Caco-2 (cell line): ENCODE data around the gene SGMS2. TPM values are rescaled to one million over a fixed set of nuclear protein-coding genes. Genes with fewer than 3 reads are reported as not detected.

Experiments used
- BruUV-seq: library from RNA; stranded (reverse); fragments of 400-500 nt; replicated peaks from 2 replicates; lab custom pipeline; 2021; lab: Mats Ljungman, UMichigan
- CTCF ChIA-PET: fragments of 300-600 bp; sonication (Branson Sonifier 250); formaldehyde crosslinking; loops from one replicate; lab custom pipeline; 2022; ENCODE audit warnings: antibody characterized with exemption; lab: Charles Lee
- POLR2A ChIA-PET: fragments of 300-600 bp; sonication (Branson Sonifier 250); formaldehyde crosslinking; loops from one replicate; lab custom pipeline; 2022; ENCODE audit warnings: antibody characterized with exemption; lab: Charles Lee
- DNase-seq, 2 experiments: peaks; one replicate each; pipeline versions ENCODE4 v3.0.0 to v3.0.0-alpha.2; 2020 to 2022
- H3K27me3 ChIP-seq: replicated peaks from 2 replicates; pipeline ENCODE4 v1.6.0; 2011; ENCODE audit warnings: low read length; ENCODE audit not compliant: control insufficient read depth, insufficient read depth
- H3K36me3 ChIP-seq: 2 replicates; pipeline ENCODE4 v1.5.1; 2011; ENCODE audit warnings: low read length; ENCODE audit not compliant: control insufficient read depth, insufficient read depth
- H3K4me1 ChIP-seq: fragments of 250-450 bp; sonication (Bioruptor Pico); 2 replicates; pipeline ENCODE4 v1.5.1; 2020; ENCODE audit warnings: mild to moderate bottlenecking
- H3K4me3 ChIP-seq: 2 replicates; pipeline ENCODE4 v1.5.1; 2011; ENCODE audit warnings: low read depth, mild to moderate bottlenecking, control low read depth, low read length
- H3K9me3 ChIP-seq: fragments of 250-450 bp; sonication (Bioruptor Pico); 2 replicates; pipeline ENCODE4 v1.5.1; 2020; ENCODE audit warnings: mild to moderate bottlenecking, moderate library complexity
- H3K27ac Mint-ChIP-seq: one replicate; pipeline ENCODE4 v1.8.0; 2022; ENCODE audit warnings: mixed read lengths; ENCODE audit not compliant: unreplicated experiment
- H3K27me3 Mint-ChIP-seq: one replicate; pipeline ENCODE4 v1.8.0; 2022; ENCODE audit warnings: mixed read lengths; ENCODE audit not compliant: insufficient read depth, unreplicated experiment
- H3K36me3 Mint-ChIP-seq: one replicate; pipeline ENCODE4 v1.8.0; 2022; ENCODE audit warnings: mild to moderate bottlenecking, mixed read lengths; ENCODE audit not compliant: insufficient read depth, unreplicated experiment
- H3K4me1 Mint-ChIP-seq: one replicate; pipeline ENCODE4 v1.8.0; 2022; ENCODE audit warnings: low read depth, mixed read lengths; ENCODE audit not compliant: unreplicated experiment
- H3K4me3 Mint-ChIP-seq: one replicate; pipeline ENCODE4 v1.8.0; 2022; ENCODE audit warnings: mild to moderate bottlenecking, moderate library complexity, mixed read lengths; ENCODE audit not compliant: unreplicated experiment
- H3K9me3 Mint-ChIP-seq: one replicate; pipeline ENCODE4 v1.8.0; 2022; ENCODE audit warnings: mixed read lengths; ENCODE audit not compliant: unreplicated experiment
- intact Hi-C: fragments of 100-400 bp; cut with micrococcal nuclease; formaldehyde crosslinking; loops from one replicate; pipeline ENCODE4 v1.10.0; 2022; ENCODE audit not compliant: unreplicated experiment
- total RNA-seq: library from RNA; stranded (reverse); gene quantifications from 2 replicates; pipeline ENCODE4 v1.2.3, GENCODE V29; 2022
- TF ChIP-seq, protein P1 (sequence below), 2 experiments: fragments of 200-600 bp in 1 of 2; IDR thresholded peaks; 1 replicate in 1 of 2; 2 replicates in 1 of 2; pipeline versions ENCODE4 v1.5.1 to v1.8.0; 2011 to 2022; ENCODE audit warnings: antibody characterized with exemption in 1 of 2, control low read depth in 1 of 2, inconsistent platforms in 1 of 2, low read depth in 1 of 2, low read length in 1 of 2, mild to moderate bottlenecking in 1 of 2, moderate library complexity in 1 of 2; ENCODE audit not compliant: insufficient read depth in 1 of 2, severe bottlenecking in 1 of 2, unreplicated experiment in 1 of 2

Gene SGMS2
- total RNA-seq, 1 experiment from 2014 or later: 3.4 TPM

DNA sequence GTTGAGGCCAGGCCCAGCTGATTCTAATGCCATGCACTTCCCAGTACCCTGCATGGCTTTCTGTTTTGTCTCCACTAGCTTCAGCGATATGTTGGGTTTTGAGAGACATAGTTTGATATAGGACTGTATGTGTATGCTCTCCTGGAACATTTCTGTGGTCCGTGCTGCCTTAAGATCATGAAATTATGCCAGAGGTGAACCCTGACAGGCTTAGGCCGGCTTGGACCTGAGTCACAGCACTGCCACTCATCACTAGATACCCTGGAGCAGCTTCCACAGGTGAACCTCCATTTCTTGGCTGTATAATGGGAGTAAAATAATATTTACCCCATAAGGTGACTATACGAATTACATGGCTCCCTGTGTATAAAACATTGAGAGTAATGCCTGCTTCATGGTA is 6.4 kb downstream of the SGMS2 start:
- Mint-ChIP-seq H3K9me3 (no peaks in the 10 kb centered on the region), H3K27me3 (no peaks in the 10 kb centered on the region), H3K27ac (no peak overlapping the region), H3K4me3 (no peak overlapping the region), H3K4me1 (peaks cover 13% of the 10 kb centered on the region), H3K36me3 (no peaks in the 10 kb centered on the region)
- Histone ChIP-seq H3K4me1 (no peaks in the 10 kb centered on the region; the same call in 1 of the 2 replicates), H3K36me3 (no peaks in the 10 kb centered on the region), H3K9me3 (0 out of 2 replicates have a peak, but pooled peaks cover 3% of the 10 kb centered on the region), H3K4me3 (no peak overlapping the region), H3K27me3 (no peaks in the 10 kb centered on the region)
- DNase-seq: no peak
- CTCF ChIA-PET: no interaction called here
- intact Hi-C loops: no loop called here
- TF ChIP-seq, protein P1, sequence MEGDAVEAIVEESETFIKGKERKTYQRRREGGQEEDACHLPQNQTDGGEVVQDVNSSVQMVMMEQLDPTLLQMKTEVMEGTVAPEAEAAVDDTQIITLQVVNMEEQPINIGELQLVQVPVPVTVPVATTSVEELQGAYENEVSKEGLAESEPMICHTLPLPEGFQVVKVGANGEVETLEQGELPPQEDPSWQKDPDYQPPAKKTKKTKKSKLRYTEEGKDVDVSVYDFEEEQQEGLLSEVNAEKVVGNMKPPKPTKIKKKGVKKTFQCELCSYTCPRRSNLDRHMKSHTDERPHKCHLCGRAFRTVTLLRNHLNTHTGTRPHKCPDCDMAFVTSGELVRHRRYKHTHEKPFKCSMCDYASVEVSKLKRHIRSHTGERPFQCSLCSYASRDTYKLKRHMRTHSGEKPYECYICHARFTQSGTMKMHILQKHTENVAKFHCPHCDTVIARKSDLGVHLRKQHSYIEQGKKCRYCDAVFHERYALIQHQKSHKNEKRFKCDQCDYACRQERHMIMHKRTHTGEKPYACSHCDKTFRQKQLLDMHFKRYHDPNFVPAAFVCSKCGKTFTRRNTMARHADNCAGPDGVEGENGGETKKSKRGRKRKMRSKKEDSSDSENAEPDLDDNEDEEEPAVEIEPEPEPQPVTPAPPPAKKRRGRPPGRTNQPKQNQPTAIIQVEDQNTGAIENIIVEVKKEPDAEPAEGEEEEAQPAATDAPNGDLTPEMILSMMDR (IDR thresholded peaks at IDR 0.05; ENCODE audit: insufficient read depth in 1 of 2, low read depth in 1 of 2, low read length in 1 of 2, severe bottlenecking in 1 of 2, unreplicated experiment in 1 of 2): no peak
- no TSS peak for BruUV-seq
- POLR2A ChIA-PET: no interaction called here

DNA sequence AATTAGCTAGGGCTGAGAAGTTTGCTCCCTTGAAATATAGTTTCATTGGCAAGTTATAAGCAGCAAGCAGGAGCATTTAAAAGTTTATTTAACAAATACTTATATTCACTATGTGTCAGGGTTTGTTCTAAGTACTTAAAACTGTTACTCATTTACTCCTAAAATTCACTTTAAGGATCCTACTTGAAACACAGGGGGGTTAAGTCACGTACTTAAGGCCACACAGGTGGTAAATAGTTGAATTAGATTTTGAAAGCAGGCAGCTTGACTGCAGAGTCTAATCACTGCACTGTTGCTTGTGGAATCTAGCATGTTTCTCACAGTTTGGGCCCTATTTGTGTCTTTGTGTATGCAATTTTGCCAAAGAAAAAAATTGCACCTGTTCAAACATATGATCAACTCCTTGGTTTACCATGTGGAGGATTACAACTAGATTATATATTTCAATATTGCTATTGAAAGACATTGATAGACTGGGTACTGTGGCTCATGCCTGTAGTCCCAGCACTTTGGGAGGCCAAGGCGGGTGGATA is 7.6 kb downstream of the SGMS2 start:
- CTCF ChIA-PET: no interaction called here
- H3K4me1 ChIP-seq: no peaks in the 10 kb centered on the region
- DNase-seq: no peak
- 0 out of 2 replicates have a peak, but pooled peaks cover 3% of the 10 kb centered on the region for H3K9me3 ChIP-seq
- intact Hi-C loops: no loop called here
- Mint-ChIP-seq H3K36me3 (no peaks in the 10 kb centered on the region), H3K9me3 (no peaks in the 10 kb centered on the region), H3K4me1 (peaks cover under 1% of the 10 kb centered on the region), H3K27me3 (no peaks in the 10 kb centered on the region), H3K27ac (no peak overlapping the region), H3K4me3 (no peak overlapping the region)
- no peaks in the 10 kb centered on the region for H3K36me3 ChIP-seq
- TF ChIP-seq, protein P1 (IDR thresholded peaks at IDR 0.05; ENCODE audit: insufficient read depth in 1 of 2, low read depth in 1 of 2, low read length in 1 of 2, severe bottlenecking in 1 of 2, unreplicated experiment in 1 of 2): no peak
- POLR2A ChIA-PET: no interaction called here
- no peaks in the 10 kb centered on the region for H3K27me3 ChIP-seq
- no peak overlapping the region for H3K4me3 ChIP-seq
- no TSS peak for BruUV-seq

DNA sequence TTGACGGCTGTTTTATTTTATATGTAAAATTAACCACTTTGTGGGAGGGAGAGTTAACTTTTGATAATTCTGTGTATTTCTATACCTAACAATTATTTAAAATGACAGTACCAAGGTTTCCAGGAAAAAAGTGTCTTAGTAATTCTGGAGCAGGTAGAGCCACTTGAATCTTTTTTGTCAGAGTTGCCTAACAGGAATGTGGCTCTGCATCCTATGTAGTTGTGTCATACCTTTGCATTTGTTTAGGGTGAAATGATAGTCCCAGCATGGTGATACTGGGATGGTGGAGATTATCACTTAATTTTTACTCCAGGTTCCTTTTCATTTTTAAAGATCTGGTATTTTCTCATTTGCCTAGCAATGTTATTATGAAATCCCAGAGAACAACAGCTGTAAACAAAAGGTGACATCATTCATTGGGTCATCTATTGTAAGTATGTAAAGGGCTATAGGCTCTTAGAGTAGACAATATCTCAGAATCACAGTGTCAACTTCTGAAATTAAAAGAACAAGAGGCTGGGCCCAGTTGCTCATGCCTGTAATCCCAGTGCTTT is 9.6 kb downstream of the SGMS2 start:
- no peak for DNase-seq
- no peaks in the 10 kb centered on the region for H3K9me3 Mint-ChIP-seq
- H3K27ac Mint-ChIP-seq: no peak overlapping the region
- POLR2A ChIA-PET: no interaction called here
- BruUV-seq: no TSS peak
- H3K4me3 ChIP-seq: no peak overlapping the region
- H3K27me3 Mint-ChIP-seq: no peaks in the 10 kb centered on the region
- CTCF ChIA-PET: no interaction called here
- H3K36me3 Mint-ChIP-seq: no peaks in the 10 kb centered on the region
- intact Hi-C loops: no loop called here
- H3K27me3 ChIP-seq: no peaks in the 10 kb centered on the region
- H3K4me1 ChIP-seq: no peaks in the 10 kb centered on the region
- H3K36me3 ChIP-seq: no peaks in the 10 kb centered on the region
- no peak overlapping the region for H3K4me3 Mint-ChIP-seq
- TF ChIP-seq, protein P1 (IDR thresholded peaks at IDR 0.05; ENCODE audit: insufficient read depth in 1 of 2, low read depth in 1 of 2, low read length in 1 of 2, severe bottlenecking in 1 of 2, unreplicated experiment in 1 of 2): no peak
- H3K4me1 Mint-ChIP-seq: no peaks in the 10 kb centered on the region
- H3K9me3 ChIP-seq: 0 out of 2 replicates have a peak, but pooled peaks cover 3% of the 10 kb centered on the region
